Stimulated activated CD8-positive, alpha-beta memory T cell treated with anti-CD3 and anti-CD28 coated beads, Interleukin-7, amount 100 ng/mL, for 1 hour (primary cell): ENCODE data around the gene CENPM.

ENCODE experiments used
- DNase-seq, 2 donors: peaks; one replicate each; pipeline ENCODE4 v3.0.0-alpha.2; 2020; ENCODE audit warnings: low read depth in 2 of 2

Gene CENPM

GRCh38 chr22:41913842-41914534 is 33.0 kb downstream of the CENPM start:
- no peak for DNase-seq

- no peak for DNase-seq
Measured at GRCh38 chr22:41913040-41913719, 33.8 kb downstream of the CENPM start.

DNA sequence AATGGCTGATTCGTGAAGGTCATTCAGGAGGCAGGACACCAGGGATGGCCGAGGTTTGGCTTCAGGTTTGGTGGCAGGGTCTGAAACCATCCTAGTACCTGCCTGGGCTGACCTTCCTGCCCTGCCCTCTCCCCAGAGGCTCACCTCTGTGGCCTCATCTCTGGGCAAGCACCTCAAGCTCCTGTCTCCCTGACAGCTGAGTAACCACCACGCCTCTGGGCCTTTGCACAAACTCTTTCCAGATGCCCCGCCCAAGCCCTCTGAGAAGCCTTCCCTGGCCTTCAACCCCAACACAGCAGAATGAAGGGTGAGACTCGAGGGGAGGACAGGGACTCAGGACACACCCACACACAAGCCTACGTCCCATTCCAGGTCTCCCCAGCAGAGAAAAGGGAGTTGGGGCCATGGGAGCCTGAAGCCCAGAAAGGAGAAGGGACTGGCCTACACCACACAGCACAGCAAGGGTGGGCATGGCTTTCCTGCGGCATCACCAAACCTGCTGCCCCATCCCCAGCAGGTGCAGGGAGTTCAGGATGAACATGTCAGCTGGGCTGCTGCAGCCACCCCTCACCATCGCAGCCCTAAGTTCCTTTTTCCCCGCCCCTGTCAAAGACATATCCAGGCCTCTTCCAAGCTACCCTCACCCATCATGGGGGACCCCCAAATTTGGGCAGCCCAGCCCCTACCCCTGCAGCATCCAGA is 34.5 kb downstream of the CENPM start:
- no peak for DNase-seq

- no peak for DNase-seq
Measured at GRCh38 chr22:41911001-41911611, 35.8 kb downstream of the CENPM start.

DNA sequence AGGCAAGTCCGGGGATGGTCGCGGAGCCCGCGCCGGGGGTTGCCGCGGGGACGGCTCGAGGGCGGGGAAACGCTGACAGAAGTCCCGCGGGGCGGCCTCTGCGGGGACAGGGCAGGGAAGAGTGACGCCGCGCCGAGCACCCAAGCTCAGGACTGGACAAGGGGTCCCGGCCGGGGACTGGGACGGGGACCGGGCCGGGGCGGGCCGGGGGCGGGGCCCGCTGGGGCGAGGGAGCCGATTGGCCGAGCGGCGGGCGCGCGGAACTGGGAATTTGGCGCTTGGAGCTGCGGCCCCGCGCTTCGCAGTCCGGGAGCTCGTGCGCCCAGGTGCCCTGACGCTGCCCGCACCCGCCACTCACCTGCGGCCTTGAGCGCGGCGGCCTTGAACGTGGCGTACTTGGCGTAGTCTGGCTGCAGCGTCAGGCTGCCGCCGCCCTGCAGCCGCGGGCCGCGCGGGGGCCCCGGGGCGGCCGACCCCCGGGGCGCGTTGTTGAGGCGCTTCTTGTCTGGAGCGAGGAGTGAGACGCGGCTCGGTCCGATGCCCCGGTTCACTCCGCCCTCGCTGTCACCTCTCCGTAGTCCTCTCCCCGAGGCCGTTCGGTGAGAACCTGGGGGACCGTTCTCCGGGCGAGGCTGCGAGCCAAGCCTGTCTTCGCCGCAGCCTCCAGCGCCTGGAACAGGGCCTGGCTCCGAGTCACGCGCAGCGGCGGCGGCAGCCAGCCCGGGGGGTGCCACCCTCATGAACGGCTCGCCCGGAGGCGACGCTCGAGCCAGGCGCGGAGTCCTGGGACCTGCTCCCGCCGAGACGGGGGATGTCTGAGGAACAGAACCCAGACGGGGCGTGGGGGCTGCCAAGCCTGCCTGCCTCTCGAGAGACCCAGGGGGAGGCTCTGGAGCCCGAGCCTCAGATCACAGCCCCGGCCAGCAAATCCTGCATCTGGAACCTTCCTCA is 36.6 kb downstream of the CENPM start:
- no peak for DNase-seq

GRCh38 chr22:41909310-41910049 is 37.5 kb downstream of the CENPM start:
- no peak for DNase-seq

DNA sequence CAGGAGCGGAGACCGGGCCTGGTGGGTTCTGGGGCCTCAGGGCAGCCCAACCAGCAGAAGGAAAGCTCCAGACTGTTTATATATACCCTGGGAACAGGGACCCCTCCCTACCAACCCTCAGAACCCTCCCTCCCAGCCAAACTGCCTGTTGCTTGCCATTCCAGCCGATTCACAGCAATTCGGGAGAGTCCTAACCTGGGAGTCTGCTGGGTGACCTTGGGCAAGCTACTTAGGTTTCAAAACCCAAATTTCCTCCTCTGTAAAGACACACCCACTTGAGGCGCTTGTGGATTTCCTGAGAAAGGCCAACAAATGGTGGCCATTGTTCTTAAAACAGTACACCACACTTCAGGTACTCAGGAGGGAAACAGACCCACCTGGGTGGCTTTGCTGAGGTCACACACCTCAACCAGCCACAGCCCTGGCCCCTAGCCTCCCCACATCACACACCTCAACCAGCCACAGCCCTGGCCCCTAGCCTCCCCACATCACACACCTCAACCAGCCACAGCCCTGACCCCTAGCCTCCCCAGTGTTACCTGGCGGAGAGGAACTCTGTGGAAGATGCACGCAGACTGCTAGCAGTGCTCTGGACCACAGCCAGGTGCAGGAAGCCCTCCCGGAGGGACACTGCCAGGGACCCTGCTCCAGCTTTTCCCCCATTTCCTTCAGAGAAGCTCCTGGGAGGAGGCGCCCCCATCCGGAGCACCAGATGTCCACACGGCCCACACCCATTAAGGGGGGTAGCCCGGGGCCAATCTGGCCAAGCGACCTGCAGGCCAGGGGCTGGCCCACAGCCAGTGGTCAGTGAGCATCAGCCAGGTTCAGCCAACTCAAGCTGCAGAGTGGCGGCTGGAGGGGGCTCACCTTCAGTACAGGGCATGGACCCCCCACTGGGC is 38.3 kb downstream of the CENPM start:
- no peak for DNase-seq

DNA sequence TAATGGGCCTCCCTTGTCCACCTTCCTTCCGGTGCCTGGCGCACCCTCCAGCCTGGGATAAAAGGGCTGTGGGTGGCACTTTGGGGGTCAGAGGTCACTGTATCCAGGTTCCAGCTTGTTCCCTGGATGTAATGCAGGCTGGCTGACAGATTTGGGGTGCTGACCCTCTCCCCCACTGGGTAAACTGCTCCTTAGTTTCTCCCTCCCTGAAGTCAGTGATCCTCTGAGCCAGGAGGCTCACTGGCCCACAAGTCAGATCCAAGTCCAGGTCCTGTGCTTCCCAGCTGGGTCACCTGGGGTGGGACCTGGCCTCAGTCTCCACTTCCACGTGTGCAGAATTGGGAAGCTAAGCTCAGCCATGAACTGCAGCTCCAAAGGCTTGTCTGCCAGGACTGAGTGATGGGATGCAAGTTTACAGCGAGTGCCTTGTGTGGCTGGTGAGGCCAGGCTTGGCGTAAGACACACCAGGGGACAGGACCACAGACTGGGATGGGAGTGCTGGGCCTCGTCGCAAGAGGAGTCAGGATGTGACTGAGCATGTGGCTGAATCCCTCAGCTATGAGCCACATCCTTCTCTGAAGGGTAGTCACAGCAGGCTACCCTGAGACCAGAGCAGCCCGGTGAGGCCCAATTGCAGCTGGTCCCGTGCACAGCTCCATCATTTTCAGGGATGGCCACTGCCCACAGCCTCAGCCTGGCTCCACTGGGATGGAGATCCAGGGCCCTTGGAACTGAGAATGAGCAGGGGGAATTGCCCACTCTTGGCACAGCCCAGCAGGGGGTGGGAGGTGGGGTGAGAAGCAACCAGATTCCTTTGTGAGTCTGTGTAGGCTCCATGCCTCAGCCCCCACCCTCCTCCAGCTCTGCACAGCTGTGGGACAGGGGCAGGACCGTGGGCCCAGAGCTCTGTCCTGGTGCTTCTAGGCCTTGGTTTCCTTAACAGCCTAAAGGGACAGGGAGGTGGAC is 39.2 kb downstream of the CENPM start:
- no peak for DNase-seq

- no peak for DNase-seq
Measured at GRCh38 chr22:41906822-41907221, 40.1 kb downstream of the CENPM start.

DNA sequence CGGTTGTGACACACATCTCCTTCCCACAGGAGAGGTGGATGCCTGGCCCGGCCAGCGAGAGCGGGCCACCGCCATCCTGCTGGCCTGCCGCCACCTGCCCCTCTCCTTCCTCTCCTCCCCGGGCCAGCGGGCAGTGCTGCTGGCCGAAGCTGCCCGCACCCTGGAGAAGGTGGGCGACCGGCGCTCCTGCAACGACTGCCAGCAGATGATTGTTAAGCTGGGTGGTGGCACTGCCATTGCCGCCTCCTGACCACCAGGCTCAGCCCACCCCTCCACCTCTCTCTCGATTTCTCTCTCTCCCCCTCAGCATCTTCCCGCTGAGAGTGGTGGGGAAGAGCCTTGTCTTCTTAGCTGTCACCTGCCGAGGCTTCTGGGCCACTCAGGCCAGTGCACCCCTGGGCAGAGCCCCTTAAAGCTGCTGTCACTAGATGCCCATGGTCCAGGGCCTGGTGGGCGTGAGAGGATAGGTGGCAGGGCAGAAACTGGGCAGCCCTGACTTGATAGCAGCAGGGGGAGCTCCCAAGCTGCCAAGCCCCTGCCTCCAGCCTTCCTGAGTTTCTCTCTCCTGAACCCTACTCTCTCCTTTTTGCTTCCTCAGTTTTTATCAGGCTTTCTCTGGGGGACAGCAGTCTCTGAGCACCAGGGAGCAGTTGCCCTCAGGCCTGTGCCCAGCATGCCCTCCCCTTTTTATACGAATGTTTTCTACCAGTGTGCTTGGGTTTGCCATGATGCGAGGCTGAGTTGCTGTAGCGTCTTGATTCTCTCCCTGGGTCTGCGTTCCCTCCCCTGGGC is 41.3 kb downstream of the CENPM start:
- DNase-seq, result no peak

DNA sequence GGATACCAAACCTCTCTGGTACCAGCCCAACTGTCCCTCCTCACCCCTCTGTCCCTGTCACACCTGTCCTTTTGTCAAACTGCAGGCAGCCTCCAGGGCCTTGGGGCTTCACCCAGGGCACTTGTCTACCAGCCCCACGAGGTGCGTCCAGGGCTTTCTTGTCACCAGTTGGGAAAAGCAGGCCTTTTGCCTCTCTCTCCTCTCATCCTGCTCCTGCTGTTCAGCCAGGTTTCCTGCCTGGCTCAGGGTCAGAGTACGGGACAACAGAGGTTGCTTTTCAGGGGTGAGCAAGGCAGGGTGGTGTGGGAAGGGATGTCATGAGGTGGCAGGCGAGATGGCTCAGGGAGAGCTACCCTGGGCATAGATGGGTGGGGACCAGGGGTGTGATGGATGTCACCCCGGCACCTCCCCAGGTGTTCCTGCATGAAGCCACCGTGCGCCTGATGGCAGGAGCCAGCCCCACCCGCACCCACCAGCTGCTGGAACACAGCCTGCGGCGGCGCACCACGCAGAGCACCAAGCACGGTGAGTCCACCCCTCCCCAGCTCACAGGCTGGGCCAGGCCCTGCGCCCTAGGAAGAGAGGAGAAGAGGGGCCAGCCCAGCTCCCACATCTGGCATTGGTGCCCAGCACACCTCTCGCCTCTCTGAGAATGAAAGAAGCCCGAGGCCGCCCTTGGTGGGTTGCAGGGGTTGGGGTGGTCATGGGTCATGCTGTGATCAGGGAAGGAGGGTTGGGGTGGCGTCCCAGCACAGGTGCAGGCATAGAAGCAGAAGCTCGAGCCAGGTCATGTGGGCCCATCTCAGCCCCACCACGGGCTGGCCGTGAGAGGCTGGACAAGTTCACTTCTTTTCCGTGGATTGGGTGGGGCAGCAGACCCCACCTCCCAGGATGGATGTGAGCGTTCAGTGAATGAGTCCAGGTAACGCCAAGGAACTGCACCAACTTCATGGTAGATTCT is 42.2 kb downstream of the CENPM start:
- DNase-seq, result no peak

- DNase-seq, result no peak
Measured at GRCh38 chr22:41902932-41903421, 44.0 kb downstream of the CENPM start.

DNA sequence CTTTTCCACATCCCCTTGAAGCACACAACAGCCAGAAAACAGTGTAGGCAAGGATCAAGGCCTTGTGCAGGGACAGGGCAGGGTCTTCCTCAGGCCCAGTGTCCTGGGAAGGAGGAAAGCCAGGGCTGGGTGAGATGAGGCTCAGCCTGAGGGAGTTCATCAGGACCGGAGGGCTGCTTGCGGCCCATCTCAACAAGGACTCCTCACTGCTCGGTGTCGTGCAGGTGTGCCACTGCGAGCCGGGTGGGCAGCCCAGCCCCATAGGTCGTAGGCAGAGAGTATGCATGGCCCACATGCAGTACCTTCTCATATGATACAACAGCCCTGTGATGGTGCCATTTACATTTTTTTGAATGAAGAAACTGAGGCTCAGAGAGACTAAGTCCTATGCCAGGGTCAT is 44.9 kb downstream of the CENPM start:
- no peak for DNase-seq

DNA sequence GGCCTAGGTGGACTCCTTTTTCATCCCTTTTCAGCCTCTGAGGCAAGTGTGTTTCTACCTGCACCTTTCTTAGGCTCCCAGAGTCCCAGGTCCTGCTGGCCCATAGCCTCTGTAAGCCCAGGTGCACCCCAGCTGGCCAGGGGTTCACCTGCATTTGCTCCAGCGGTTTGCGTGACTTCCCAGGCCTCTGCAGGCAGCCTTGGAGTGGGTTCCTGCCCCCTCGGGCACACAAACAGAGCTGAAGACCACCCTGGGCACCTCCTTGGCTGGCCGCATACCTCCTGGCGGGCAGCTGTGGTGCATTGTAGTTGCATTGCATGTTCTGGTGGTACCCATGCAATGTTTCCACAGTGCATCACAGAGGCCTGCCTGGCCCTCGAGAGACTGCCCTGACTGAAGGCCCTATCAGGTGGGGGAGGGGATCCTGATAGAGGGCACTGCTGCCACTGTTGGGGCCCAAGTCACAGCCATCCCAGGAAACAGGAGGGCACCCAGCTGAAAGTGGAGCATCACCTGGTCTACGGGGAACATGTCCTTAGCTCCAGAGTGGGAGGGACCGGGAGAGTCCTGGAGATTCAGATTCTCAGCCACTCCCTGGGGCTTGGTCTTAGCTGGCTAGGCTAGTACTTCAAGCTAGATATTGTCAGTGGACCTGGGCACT is 46.2 kb downstream of the CENPM start:
- DNase-seq, result no peak

GRCh38 chr22:41899992-41900651 is 46.8 kb downstream of the CENPM start:
- no peak for DNase-seq
